HG03571 (cell line): ENCODE data around the gene NUSAP1.
"Not testable (repeated sequence)": the region's sequence is repeated elsewhere in the genome, so short reads cannot be mapped to it uniquely, and the experiment has no call there.

Experiments used
- ATAC-seq: cut with Tn5 transposase; IDR thresholded peaks from one replicate; pipeline ENCODE4 v1.9.1; 2021; ENCODE audit not compliant: unreplicated experiment

The NUSAP1 gene

DNA sequence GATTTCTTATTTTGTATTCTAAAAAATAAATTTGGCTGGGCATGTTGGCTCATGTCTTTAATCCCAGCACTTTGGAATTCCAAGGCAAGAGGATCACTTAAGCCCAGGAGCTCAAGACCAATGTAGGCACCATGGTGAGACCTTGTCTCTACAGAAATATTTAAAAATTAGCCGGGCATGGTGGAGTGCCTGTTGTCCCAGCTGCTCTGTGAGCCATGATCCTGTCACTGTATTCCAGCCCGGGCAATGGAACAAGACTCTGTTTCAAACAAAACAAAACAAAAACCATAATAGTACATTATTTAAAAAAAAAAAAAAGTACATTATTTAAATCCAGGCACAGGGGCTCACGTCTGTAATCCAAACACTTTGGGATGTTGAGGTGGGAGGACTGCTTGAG is 78.8 kb downstream of the NUSAP1 start:
- no peak for ATAC-seq

DNA sequence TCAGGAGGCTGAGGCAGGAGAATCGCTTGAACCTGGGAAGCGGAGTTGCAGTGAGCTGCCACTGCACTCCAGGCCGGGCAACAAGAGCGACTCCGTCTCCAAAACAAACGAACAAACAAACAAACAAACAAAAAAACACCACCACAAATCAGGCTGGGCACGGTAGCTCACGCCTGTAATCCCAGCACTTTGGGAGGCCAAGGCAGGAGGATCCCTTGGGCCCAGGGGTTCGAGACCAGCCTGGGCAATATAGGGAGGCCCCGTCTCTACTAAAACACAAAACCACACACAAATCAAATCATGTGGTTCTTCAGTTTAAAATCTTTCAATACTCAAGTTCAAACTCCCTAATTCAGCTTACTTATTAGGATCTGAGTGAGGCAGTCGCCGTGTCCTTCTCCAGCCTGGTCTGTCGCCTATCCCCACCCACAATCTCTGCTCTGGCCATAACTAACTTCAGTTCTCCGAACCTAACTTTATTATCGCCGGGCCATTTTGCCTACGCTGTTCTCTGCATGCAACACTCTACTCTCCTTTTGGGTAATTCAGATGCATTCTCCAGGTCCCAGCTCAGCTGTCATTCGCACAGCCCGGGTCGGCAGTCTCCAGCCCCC is 83.6 kb downstream of the NUSAP1 start:
- ATAC-seq, result no peak

GRCh38 chr15:41416742-41417417 is 84.2 kb downstream of the NUSAP1 start, which contains the start of gene RTF1:
Gene RTF1 (plus strand): TSS chr15:41417095. CDS start chr15:41417116, 21 bp downstream.
- peak; percentile 79 for ATAC-seq

- ATAC-seq, result peak; percentile 38
Measured at GRCh38 chr15:41417418-41418195, 84.9 kb downstream of the NUSAP1 start.

DNA sequence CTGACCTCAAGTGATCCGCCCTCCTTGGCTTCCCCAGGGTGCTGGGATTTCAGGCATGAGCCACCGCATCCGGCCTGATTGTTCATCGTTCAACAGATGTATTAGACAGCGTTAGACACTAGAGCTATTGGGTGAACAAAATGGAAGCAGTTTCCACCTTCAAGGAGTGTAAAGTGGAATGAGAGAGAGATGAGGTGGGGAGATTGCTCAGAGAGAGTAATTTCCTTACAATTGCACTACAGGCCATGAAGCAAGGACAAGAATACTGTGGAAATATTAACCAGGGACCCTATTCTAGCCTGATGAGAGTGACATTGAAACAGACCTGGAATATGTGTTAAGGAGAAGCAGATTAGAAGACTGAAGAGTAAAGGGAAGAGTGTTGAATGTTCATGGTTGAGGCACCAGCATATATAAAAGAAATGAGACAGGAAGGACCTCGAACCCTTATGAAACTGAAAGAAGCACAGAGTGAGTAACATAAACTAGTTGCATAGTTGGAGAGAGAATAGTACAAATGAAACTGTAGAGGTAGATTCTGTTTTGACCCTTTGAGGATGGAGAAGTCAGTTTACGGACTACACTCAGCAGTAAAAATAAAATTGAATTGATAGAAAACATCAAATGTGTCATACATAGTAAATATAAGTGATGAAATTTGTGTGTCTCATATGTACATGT is 91.4 kb downstream of the NUSAP1 start:
- ATAC-seq, result peak; percentile 81

- ATAC-seq, result no peak
Measured at GRCh38 chr15:41424809-41425208, 92.1 kb downstream of the NUSAP1 start.

GRCh38 chr15:41425907-41426306 is 93.2 kb downstream of the NUSAP1 start:
- not testable (repeated sequence) for ATAC-seq

DNA sequence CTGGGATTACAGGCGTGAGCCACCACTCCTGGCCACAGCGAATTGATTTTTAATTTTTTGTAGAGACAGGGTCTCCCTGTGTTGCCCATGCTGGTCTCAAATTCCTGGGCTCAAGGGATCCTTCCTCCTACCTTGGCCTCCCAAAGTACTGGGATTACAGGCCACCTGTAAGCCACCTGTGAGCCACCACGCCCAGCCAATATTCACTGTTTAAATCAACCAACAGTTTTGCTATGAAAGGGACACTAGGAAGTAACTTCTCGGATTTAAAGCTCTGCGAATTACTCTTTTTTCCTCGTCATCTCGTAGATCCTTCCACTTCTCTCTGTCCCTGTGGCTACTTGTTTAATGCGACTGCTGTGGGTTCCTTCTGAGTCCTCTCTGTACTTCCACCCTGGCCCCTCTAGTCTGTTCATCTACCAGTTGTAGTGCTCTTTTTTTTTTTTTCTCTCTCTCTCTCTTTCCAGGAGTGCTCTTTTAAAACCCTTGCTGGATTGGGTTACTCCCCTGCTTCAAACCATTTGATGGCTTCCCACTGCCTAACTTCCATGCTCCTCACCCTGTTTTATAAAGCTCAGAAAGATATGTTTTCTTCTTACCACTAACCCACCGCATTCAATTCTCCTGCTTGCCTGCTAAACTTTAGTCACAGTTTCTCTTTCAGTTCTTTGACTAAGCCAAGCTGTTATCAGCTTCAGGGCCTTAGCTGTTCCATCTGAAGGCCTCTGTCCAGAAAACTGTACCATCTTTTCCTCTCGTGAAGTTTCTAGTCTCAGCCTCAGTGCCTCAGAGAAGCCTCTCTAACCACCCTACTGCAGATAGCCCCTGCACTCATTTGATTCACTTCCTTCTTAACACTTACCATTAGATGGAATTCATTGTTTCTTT is 96.6 kb downstream of the NUSAP1 start:
- peak; percentile 62 for ATAC-seq
